GM21381 (cell line): Measurements from ENCODE around the gene PEMT.

Experiments used
- ATAC-seq: cut with Tn5 transposase; IDR thresholded peaks from one replicate; pipeline ENCODE4 v1.9.1; 2021; ENCODE audit warnings: mild to moderate bottlenecking, moderate library complexity; ENCODE audit not compliant: unreplicated experiment

The PEMT gene

DNA sequence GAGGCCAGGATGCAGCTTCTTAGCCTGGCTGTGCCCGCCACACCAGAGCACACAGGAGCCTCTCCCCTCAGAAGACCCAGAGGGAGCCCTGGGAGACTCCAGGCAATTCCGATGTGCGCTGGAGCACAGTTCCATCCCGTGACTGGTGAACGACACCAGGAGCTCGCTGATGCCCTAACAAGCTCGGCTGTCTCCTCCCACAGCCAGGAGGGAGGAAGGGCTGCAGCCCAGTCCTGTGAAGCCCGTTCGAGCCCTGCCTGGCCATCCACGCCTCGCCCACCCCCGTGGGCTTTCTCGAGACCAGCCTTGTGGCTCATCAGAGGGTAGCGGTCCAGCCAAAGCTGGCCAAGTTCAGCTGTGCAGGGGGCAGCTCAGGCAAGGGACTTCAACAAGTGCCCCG, 73.5 kb downstream of the PEMT start:
- no peak for ATAC-seq

DNA sequence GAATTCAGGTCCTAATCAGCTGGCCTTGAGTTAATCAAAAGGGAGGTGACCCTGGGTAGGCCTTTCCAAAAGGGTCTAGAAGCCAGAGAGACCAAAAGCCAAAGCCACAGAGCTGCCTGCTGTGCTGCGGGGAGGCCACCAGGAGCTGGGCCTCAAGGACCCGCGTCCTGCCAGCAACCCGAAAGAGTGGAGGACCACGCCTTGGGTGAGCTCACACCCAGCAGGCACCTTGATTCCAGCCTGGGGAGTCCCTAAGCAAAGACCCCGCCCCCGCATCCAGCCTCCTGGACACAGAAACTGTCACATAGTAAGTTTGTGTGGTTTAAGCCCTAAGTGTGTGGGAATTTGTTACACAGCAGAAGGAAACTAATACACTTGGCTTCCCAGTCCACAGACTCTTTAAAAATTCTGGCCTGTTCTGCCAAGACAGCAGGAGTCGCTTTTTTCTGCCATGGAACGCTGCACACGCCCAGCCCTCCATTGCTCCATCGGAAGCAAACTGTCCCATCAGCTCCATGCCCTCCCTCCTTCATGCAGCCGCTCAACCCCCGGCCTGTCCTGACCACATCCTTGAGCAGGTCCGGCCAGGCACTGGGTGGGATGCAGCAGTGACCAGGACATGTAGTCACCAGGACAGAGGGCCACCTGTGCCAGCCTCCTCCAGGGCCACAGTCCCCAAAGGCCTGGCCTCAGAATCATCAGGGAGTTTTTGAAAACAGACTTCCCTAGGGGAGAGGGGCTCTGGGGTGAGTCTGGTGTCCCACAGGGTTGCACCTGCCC, 74.4 kb downstream of the PEMT start:
- no peak for ATAC-seq

DNA sequence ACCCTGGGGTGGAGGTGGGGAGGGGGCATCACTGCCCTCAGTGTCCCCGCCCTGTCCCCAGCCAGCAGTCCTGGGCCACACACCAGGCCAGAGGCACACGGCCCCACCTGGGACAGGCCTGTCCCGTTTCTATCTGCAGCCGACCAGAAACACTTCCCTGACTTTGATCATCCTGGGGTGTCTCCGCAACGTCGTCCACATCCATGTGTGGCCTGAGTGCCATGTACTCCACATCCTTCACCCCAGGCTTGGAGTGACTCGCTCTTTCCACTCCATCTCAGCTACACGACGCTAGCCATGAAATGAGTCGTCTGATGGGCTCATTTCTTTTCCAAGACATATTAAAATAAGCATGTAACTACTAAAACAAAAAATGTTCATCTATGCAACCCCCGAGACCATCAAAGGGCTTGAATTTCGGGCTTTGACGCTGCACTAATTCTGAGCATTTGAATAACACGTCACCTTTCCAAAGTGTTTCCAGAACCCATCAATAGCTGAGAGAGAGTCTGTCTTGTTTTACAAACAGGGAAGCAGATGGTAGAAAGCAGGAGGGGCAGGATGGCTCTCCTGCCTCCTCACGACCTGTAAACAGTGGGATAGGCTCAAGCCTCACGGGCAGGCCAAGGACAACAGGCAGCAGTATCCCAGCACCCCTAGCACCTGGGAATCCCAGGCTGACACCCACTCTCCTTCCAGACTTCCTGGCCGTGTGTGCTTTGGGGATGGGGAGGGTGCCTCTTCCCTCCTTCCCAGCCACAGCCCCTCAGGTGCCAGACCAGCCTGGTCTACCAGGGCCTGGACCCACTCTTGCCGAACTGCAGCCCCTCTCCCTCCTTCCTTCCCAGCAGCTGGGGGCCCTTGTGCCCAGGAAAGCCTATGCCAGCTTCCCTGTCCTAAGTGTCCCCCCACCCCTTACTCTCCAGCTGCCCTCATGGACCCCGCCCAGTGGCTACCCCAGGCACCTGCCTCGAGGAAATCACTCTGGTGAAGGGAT, 75.3 kb downstream of the PEMT start:
- no peak for ATAC-seq

DNA sequence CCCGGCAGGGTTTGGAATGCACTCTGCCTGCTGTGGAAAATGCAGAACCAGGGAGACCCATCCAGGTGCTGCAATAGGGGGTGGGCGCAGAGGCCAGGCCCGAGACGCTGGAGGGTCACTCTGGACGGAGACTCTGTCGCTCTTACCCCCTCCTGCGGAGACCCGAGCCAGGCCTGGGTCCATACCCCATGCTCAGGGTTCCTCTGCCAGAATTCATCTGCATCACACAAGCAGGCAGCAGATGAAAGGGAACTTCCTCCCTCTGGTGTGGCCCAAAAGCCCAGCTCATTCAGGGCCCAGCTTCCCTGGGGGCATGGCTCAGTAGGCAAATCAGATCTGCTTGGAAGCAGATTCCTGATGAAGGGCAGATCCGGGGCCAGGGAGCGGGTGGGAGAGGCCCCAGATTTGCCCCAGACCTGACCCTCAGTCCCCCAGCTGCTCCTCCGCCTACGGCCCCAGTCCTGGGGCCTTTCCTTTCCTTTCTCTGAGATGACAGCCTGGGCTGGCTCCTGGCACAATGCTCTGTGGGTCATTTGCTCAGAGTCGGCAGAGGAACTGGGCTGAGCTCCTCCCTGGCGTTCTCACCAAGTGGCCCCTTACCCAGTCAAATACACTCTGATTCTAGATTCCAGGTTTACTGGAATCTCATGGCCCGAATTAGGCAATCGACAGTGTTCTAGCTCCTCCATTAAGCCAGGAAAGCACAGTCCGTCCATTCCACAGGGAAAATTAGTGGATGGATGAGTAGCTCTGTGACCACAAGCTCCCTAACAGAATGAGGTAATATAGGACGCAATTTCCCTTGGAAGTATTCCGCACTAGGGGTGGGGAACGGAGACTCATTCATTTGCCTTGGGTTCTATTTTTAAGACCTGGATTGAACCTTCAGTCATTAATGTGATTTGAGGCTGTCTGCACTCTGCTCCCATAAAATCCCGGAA, 76.2 kb downstream of the PEMT start:
- ATAC-seq = no peak

DNA sequence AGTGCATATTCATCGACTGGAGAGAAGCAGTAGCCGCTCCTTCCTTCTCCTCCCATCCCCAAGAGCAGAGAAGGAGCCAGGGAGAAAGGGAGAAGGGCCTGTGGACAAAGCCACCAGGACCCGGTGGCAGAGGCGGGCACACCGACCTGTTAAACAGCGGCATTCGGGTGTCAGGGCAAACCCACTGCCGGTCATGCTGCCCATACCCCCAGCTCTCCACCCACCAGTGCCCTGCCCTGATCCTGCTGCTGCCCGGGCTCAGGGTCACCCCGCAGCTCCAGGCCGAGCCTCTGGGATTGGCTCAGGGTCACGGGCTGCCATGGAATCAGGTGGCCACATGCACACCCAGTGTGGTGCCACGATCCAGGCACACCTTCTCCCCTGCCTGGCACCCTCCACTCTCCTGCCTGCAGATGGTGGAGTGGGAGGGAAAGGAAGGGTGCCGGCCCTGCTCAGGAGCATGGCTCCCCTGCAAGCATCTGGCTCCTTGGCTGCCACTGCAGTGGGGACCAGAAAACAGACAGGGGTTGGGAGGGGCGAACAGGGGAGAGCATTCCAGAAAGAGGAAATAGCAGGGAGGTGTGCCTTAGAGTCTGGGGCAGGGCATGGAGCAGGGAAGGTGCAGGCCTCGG, 77.0 kb downstream of the PEMT start:
- ATAC-seq = no peak

DNA sequence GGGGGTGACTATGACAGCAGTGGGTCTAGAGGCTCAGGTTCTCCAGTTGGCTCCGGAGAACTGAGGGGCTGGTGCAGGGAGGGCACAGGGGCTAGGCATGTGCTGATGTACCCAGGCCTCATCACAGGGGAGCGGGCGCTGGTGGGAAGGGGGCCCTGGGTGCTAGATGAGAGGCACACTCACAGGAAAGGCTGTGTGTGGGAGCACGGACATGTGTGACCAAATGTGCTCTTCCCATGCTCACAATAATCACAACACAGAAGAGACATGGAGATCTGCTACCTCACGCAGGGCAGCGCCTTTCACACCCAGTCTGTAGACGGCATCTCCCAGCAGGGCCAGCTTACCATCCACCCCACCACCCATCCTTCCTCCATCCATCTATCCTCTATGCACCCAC, 77.9 kb downstream of the PEMT start:
- ATAC-seq = no peak

DNA sequence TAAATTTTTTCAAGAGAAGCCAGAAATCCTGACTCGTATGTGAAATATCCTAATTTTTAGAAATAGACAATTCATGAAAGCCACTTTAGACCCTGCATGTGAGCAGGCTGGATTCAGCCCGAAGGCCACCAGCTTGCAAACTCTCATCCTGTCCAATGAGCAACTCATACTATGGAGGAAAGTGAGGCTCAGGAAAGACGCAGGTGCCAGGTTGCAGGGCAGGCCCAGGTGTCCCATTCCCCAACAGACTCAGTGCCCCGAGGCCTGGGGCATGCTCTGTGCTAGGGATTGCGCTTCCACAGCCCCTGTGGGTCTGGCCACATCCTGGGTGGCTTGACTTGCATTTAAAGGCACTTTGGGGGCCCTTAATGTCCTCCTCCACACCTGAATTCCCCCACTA, 78.6 kb downstream of the PEMT start:
- ATAC-seq = no peak

DNA sequence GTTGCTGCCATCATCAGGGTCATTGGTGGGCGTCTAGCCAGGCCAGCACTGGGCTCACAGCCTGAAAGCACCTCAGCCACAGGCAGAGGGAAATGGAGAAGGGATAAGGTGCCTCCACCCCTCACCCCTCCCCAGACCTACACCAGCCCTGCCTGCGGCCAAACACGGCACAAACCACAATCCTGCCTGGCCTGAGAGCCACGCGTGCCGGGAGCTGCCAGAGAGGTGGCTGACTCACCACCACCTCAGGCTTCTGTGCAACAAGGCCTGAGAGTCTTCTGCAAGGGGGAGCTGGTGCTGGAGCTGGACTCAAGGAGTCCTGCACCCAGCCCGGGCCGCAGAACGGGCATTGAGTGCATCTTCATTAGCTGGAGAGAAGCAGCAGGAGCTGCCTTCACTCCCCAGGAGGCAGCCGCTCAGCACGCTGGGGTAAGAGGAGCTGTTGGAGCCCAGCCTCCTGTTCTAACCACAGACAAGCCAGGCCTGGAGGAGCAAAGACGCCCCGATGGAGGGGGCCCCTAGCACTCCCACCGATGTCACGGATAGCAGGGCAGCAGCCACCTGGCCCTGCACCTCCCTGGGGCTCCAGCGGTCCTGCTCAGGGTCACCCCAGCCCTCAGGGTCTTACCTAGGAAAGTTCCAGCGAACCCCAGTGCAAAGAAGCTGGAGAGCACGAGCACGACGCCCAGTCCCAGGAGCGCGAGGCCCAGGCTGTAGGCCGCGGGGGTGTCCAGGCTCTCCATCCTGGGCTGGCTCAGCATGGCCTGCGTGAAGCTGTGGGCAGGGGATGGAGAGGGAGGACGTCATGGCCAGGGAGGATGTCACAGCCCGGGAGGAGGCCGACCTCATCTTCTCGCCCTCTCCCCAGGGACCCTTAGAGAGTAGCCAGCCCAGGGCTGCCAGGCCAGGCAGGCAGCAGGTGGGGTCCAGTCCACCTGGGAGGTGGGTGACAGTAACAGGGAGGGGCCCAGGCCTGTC, 79.3 kb downstream of the PEMT start:
- no peak for ATAC-seq

DNA sequence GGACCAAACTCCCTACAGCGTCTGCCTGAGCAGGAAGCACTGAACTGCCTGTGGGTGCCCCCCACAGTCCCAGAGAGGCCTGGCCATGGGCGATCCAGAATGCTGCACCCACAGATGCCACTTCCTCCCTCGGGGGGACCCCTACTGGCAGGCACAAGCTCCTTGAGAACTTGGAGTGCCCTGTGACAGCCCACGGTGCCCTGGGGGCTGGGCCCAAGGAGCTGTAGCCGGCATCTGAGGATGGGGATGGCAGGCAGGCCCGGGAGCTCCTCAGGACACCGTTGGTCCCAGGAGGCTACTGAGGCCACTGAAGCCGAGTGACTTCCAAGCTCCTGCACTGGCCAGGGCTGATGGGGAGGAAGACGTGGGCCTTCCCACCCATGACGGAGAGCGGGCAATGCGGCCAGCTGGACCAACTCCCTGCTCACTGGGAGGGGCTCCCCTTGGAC, 80.2 kb downstream of the PEMT start:
- ATAC-seq = no peak

DNA sequence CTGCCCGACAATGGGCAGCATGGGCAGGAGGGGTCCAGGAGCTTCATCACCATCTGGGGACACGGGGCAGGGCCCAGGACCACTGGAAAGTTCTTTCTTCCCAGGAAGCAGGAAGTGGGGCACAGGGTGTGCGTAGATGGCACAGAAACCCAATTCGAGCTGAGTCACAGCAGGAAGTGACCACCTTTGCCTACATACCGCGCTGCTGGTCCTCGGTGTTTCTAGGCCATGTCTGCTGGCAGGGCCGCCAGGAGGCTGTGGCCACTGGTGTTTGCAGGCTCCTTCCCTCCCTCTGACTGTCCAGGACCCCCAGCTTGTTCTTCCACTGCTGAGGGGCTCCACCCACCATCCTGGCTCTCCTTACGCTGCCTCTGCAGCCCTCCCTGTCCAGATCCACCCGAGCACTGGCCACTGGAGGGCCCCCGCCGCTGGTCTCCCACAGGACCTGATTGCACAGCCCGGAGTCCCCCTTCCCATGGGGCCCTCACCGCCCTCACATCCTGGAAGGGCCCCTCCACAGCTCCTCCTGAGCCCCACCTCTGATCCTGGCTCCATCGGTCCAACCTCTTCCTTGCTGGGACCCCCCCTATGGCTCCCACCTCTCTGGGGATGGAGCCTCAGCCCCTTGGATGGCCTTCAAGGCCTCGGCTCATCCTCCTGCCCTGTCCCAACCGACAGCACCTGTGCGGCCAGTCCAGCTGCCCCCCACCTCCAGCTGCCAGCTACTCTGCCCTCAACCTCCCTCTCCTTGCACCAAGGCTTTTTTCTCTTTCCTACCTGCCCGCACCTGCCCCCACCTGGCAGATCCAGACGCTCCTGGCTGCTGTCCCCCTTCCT, 80.8 kb downstream of the PEMT start:
- no peak for ATAC-seq

DNA sequence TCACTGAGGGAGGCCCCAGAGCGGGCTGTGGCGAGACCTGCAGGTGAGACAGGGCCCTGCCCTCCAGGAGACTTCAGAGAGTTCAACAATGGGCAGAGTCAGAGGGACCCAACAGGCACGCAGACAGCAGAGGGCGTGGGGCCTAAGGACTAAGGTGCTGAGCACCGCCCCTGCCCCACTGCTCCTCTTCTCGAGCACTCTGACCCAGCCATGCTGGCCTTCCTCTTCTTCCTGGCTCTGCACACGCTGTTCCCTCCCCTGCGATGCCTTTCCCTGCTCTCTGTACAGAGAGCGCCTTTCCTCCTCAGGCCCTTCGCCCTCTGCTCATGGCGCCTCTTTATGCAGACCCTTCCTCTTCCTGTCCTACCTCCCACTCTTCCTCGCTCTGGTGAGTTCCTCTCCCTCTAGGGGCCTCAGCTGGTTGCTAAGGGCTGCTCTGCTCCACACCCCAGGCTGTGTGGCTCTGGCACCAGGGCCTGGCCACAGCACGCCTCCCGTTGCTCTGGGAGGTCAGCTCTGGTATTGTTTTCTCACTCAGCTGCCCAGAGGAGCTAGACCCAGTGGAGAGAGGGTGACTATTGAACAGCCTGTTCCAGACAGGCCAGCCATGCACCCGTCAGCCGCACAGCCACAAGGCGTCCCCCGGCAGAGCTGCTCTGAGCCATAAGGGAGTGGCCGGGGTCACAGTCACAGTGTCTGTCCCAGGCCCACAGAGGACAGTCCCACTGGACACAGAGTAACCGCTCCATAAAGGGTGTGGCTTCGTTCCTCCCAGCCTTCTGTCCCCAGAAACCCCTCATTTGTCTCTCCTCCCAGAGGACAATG, 81.7 kb downstream of the PEMT start:
- ATAC-seq = no peak

DNA sequence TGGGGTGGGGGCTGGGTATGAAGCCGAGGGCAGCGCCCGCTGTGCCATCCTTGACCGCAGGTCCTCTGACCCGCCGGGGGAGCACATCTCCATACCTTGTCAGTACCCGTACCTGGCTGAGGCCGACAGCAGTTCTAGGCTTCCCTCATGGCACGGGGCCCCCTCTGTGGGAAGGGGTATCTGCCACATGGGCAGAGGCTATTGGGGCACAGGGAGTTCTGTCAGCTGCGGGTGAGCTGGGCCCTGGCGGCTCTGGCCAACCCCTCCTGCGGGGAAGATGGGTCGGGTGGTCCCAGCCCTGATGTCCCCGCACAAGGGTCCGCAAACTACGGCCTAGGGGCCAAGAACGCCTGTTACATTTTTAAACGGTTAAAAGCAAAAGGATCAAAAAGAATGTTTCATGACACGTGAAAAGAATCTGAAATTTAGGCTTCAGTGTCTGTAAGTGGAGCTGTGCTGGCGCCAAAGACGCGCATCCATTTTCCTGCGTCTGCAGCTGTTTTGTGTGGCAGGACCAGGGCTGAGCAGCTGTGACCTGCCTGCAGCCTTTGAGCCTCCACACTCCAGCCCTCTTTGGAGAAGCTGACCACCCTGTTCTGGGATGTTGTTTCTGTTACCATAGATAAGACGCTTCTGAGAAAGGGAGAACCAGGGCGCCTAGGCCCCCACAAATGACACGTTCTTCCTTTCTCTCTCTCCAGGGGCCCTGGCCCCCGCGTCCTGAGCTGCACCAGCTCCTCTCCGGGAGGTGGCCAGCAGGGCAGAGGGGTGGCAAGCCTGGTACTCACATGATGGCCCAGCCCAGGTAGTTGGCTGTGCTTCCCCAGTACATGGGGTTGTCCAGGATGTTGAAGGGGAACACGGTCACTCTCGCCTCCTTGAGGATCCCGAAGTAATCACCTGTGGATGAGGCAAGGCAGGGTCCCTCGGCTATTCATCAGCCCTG, 82.6 kb downstream of the PEMT start:
- no peak for ATAC-seq

DNA sequence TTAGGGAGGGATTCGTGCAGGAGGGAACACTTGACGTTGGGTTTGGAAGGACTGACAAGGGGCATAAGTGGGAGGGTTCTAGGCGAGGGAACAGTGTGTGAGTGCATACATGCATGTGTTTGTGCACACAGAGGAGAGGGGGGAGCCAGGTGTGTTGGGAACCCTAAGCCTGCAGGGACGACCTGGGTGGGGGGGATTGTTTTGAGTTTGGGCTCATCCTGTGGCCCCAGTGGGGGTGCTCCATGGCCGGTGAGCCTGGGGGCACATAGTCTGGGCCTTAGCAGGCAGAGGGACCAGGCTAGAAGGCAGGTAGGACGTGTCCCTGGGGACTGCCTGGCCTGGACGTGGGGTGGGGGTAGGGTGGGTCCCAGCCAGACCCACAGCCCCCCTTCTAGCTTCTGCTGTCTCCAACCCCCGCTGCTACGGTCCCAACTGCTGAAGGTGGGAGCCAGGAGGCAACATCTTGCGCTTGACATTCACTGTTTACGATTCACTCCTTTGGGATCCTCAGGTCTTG, 83.4 kb downstream of the PEMT start:
- ATAC-seq = no peak

DNA sequence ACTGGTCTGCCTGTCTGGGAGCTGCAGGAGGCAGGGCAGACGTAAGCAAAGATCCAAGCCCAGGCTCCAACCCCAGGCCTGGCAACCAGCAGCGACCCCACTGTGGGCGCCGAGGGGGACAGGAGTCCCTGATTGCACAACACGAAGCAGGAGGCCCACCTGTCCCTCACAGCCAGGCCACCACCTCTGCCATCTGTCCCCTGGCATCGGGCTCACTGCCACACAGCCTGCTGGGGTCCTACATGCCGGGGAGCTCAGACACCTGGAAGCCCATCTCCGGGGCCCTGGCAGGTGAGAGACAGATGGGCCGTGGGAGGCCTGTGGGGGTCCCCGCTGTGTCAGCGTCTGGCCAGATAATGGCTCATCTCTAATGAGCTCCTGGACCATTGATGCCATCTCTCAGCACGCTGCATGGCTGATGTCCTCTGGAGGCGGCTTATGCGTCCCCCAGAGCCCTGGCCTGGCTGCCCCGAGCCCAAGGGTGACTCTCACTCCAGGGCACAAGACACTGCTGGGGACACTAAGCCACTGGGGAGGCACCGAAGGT, 84.0 kb downstream of the PEMT start:
- ATAC-seq = no peak

DNA sequence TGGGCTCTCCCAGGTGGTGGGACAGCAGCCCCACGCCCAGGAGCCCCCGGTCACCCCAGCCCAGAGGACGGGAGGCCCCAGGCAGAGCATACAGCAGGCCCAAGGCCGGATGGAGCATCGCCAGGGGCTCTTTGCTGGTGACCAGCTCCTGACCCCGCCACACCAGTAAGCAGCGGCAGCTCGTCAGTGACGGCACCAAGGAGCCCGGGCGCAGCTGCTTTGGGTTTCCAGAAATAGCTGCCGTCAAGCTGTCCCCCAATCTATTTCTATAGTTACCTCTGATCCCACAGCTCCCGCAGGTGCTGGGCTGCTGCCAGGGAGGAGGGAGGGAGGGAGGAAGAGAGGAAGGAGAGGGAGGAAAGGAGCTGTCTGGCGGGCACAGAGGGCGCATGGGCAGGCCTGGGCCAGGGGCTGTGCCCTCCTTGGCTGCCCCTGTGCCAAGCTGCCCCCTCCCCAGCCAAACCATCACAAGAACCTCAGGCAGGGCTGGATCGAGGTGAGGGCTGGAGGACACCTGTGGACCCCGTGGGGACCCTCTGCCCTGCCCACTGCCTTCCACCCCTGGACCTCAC, 84.5 kb downstream of the PEMT start:
- no peak for ATAC-seq
